Activated CD4-positive, alpha-beta T cell treated with anti-CD3 and anti-CD28 coated beads, Interleukin-2, Interleukin-4, amounts not matched to agents 100 ng/mL and 50 ng/mL, durations not matched to agents 16 hours and 8 hours (primary cell): ENCODE data around the gene RNPEPL1.
"Not testable (repeated sequence)": the region's sequence is repeated elsewhere in the genome, so short reads cannot be mapped to it uniquely, and the experiment has no call there.

Source experiments
- DNase-seq: peaks from one replicate; pipeline ENCODE4 v3.0.0-alpha.2; 2020; ENCODE audit warnings: low spot score

The RNPEPL1 gene

GRCh38 chr2:240539101-240539500, 29.2 kb upstream of the RNPEPL1 start:
- not testable (repeated sequence) for DNase-seq

GRCh38 chr2:240539906-240540305, 28.4 kb upstream of the RNPEPL1 start:
- DNase-seq, result no peak

GRCh38 chr2:240551288-240551687, 17.0 kb upstream of the RNPEPL1 start:
- DNase-seq, result no peak

- no peak for DNase-seq
Measured at GRCh38 chr2:240551811-240552210, 16.5 kb upstream of the RNPEPL1 start.

GRCh38 chr2:240553956-240554480, 14.3 kb upstream of the RNPEPL1 start:
- DNase-seq, result no peak

- DNase-seq, result no peak
Measured at GRCh38 chr2:240554767-240555493, 13.4 kb upstream of the RNPEPL1 start.

- no peak for DNase-seq
Measured at GRCh38 chr2:240555541-240556250, 12.6 kb upstream of the RNPEPL1 start.

- peak; percentile 73 for DNase-seq
Measured at GRCh38 chr2:240556553-240557100, 11.7 kb upstream of the RNPEPL1 start.

GRCh38 chr2:240557101-240557751, 11.1 kb upstream of the RNPEPL1 start:
- no peak for DNase-seq

- peak; percentile 78 for DNase-seq
Measured at GRCh38 chr2:240557808-240558207, 10.5 kb upstream of the RNPEPL1 start, which contains the start of gene ANKMY1. TSS of gene ANKMY1 (minus strand) at chr2:240557988. CDS start at chr2:240557335, 653 bp downstream.

- DNase-seq, result no peak
Measured at GRCh38 chr2:240558236-240558761, 10.0 kb upstream of the RNPEPL1 start.

- DNase-seq, result no peak
Measured at GRCh38 chr2:240559286-240559685, 9.0 kb upstream of the RNPEPL1 start.

GRCh38 chr2:240560084-240560479, 8.2 kb upstream of the RNPEPL1 start, which contains the start of gene DUSP28:
TSS of gene DUSP28 (plus strand) at chr2:240560357. CDS start at chr2:240560685, 328 bp downstream.
- DNase-seq, result peak; percentile 92

GRCh38 chr2:240560480-240561324, 7.6 kb upstream of the RNPEPL1 start:
- DNase-seq, result peak; percentile 100

- DNase-seq, result peak; percentile 62
Measured at GRCh38 chr2:240561325-240561971, 6.8 kb upstream of the RNPEPL1 start.

- DNase-seq, result not testable (repeated sequence)
Measured at GRCh38 chr2:240563231-240563630, 5.1 kb upstream of the RNPEPL1 start.

- no peak for DNase-seq
Measured at GRCh38 chr2:240563951-240564560, 4.2 kb upstream of the RNPEPL1 start.

GRCh38 chr2:240564561-240565332, 3.5 kb upstream of the RNPEPL1 start:
- peak; percentile 43 for DNase-seq
